SU-DHL-6 (cell line): ENCODE data around the gene PRKN.

Source experiments
- H2AFZ ChIP-seq: fragments of 200-600 bp; sonication (generic); 2 replicates; pipeline ENCODE4 v1.6.1; 2014; ENCODE audit warnings: low read depth, mild to moderate bottlenecking, moderate library complexity, mixed read lengths, antibody characterized with exemption, low read length; ENCODE audit not compliant: severe bottlenecking
- H3F3A ChIP-seq: fragments of 200-600 bp; shearing (Covaris generic); 2 replicates; pipeline ENCODE4 v1.6.0; 2016; ENCODE audit warnings: antibody characterized with exemption, mild to moderate bottlenecking; ENCODE audit not compliant: insufficient read depth
- H3K27ac ChIP-seq: fragments of 200-600 bp; sonication (generic); 2 replicates; pipeline ENCODE4 v1.5.1; 2016; ENCODE audit warnings: low read depth, mild to moderate bottlenecking, low read length, moderate library complexity, mixed read lengths
- H3K27me3 ChIP-seq: fragments of 200-600 bp; sonication (generic), shearing (Covaris generic); 2 replicates; pipeline ENCODE4 v1.6.0; 2014; ENCODE audit warnings: mild to moderate bottlenecking, low read length
- H3K36me3 ChIP-seq: fragments of 200-600 bp; sonication (generic); 2 replicates; pipeline ENCODE4 v1.6.1; 2014; ENCODE audit warnings: mild to moderate bottlenecking, low read length, mixed read lengths
- H3K4me2 ChIP-seq: fragments of 300-600, 200-600 bp; shearing (Covaris generic), sonication (generic); 2 replicates; pipeline ENCODE4 v1.6.0; 2014; ENCODE audit warnings: low read length, low read depth, mild to moderate bottlenecking; ENCODE audit not compliant: poor library complexity, severe bottlenecking
- H3K4me3 ChIP-seq: fragments of 200-600 bp; sonication (generic); 2 replicates; pipeline ENCODE4 v1.5.1; 2014; ENCODE audit warnings: antibody characterized with exemption, low read length, mild to moderate bottlenecking, mixed read lengths; ENCODE audit not compliant: insufficient read depth, poor library complexity, severe bottlenecking
- H3K79me2 ChIP-seq: fragments of 200-600 bp; sonication (generic); 2 replicates; pipeline ENCODE4 v1.6.1; 2014; ENCODE audit warnings: mild to moderate bottlenecking, low read length, moderate library complexity; ENCODE audit not compliant: insufficient read depth
- H3K9ac ChIP-seq: fragments of 200-600 bp; sonication (generic); 2 replicates; pipeline ENCODE4 v1.7.0; 2014; ENCODE audit warnings: mild to moderate bottlenecking, low read length
- H3K9me2 ChIP-seq: fragments of 200-600 bp; sonication (generic); replicated peaks from 2 replicates; pipeline ENCODE4 v1.6.1; 2014; ENCODE audit warnings: low read length; ENCODE audit not compliant: insufficient read depth
- H3K9me3 ChIP-seq: fragments of 200-600 bp; sonication (generic); 2 replicates; pipeline ENCODE4 v1.6.1; 2014; ENCODE audit warnings: low read length, mixed read lengths; ENCODE audit not compliant: insufficient read depth
- H4K20me1 ChIP-seq: fragments of 200-600 bp; sonication (generic); 2 replicates; pipeline ENCODE4 v1.6.1; 2014; ENCODE audit warnings: low read depth, mild to moderate bottlenecking, antibody characterized with exemption, low read length, moderate library complexity, mixed read lengths
- EZH2phosphoT487 ChIP-seq: fragments of 200-600 bp; sonication (generic), shearing (Covaris generic); conservative IDR thresholded peaks from 2 replicates; pipeline ENCODE4 v1.6.1; 2018; ENCODE audit warnings: mild to moderate bottlenecking, antibody characterized with exemption, low read length, moderate library complexity, mixed read lengths
- TF ChIP-seq, protein P1 (sequence below): fragments of 200-600 bp; sonication (generic); IDR thresholded peaks from one replicate; pipeline ENCODE4 v1.5.1; 2017; ENCODE audit warnings: antibody characterized with exemption, mild to moderate bottlenecking, low read length, moderate library complexity; ENCODE audit not compliant: insufficient read depth, poor library complexity, severe bottlenecking

The PRKN gene

DNA sequence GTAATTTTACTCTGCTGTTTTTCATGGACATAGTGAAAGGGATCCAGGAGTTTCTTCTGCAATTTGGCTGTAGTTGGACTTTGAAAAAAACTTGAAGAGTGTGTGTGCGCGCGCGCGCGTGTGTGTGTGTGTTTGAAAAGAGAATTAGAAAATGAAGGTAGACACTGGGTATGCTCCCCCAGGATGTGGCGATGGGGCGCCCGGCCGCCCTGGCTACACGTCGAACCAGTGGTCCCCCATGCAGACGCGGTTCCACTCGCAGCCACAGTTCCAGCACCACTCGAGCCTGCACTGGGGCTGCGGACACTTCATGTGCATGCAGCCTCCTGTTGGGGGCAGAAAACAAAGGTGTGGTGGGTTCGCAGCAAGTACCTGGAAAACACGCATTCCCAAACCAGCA is 1377.7 kb downstream of the PRKN start:
- Histone ChIP-seq H3K27ac (no peak overlapping the region), H2AFZ (no peak overlapping the region), H3K79me2 (no peaks in the 10 kb centered on the region), H4K20me1 (no peaks in the 10 kb centered on the region), H3F3A (no peaks in the 10 kb centered on the region), H3K4me2 (no peak overlapping the region), H3K9ac (no peak overlapping the region), H3K9me3 (no peaks in the 10 kb centered on the region), H3K9me2 (no peaks in the 10 kb centered on the region), H3K4me3 (no peak overlapping the region), H3K36me3 (no peaks in the 10 kb centered on the region), H3K27me3 (no peaks in the 10 kb centered on the region)
- TF ChIP-seq EZH2phosphoT487, result no peak
- TF ChIP-seq, protein P1, sequence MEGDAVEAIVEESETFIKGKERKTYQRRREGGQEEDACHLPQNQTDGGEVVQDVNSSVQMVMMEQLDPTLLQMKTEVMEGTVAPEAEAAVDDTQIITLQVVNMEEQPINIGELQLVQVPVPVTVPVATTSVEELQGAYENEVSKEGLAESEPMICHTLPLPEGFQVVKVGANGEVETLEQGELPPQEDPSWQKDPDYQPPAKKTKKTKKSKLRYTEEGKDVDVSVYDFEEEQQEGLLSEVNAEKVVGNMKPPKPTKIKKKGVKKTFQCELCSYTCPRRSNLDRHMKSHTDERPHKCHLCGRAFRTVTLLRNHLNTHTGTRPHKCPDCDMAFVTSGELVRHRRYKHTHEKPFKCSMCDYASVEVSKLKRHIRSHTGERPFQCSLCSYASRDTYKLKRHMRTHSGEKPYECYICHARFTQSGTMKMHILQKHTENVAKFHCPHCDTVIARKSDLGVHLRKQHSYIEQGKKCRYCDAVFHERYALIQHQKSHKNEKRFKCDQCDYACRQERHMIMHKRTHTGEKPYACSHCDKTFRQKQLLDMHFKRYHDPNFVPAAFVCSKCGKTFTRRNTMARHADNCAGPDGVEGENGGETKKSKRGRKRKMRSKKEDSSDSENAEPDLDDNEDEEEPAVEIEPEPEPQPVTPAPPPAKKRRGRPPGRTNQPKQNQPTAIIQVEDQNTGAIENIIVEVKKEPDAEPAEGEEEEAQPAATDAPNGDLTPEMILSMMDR, result no peak

- TF ChIP-seq EZH2phosphoT487, result no peak
- TF ChIP-seq, protein P1, result no peak
- Histone ChIP-seq H3K9me3 (no peaks in the 10 kb centered on the region), H4K20me1 (no peaks in the 10 kb centered on the region), H3K4me2 (no peak overlapping the region), H3K9me2 (no peaks in the 10 kb centered on the region), H3K4me3 (no peak overlapping the region), H3K36me3 (no peaks in the 10 kb centered on the region), H2AFZ (no peak overlapping the region), H3K27me3 (no peaks in the 10 kb centered on the region), H3K79me2 (no peaks in the 10 kb centered on the region), H3K9ac (no peak overlapping the region), H3F3A (no peaks in the 10 kb centered on the region), H3K27ac (no peak overlapping the region)
These were observed 1379.0 kb downstream of the PRKN start for GRCh38 chr6:161348628-161348994.

DNA sequence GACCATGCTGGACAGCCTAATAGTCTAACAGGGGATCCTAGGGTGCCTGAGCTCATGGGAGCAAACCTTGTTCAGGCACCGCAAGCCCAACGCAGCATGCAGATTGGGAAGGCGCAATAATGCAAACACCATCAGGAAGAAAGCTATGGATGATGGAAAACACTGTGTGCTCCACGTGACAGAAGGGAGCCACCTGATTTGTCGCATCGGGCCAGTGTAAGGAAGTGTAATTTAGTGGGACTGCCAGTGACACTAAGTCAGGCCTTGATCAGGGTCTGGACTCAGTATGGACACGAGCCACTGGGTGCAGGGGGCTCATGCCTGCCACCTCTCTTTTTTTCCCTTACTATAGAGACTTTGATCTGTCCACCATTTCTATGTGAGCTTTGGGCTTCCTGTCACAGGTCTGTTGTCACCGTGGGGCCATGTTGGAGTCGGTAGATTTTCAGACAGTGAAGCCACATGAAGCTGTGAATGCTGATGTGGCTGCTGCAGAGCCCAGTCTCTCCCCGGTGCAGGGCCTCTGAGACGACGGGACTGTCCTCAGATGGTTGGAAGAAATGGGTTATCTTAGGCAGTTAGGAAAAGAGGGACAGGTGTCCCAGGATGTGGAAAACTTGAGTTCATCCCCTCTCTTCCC is 1379.5 kb downstream of the PRKN start:
- TF ChIP-seq, protein P1, result no peak
- no peak for TF ChIP-seq EZH2phosphoT487

GRCh38 chr6:161347125-161347524 is 1380.4 kb downstream of the PRKN start:
- Histone ChIP-seq H3K27ac (no peak overlapping the region), H3K4me3 (no peak overlapping the region), H3K9me3 (no peaks in the 10 kb centered on the region), H3K36me3 (no peaks in the 10 kb centered on the region), H2AFZ (no peak overlapping the region), H3K9me2 (no peaks in the 10 kb centered on the region), H3K79me2 (no peaks in the 10 kb centered on the region), H3K9ac (no peak overlapping the region), H3K27me3 (no peaks in the 10 kb centered on the region), H3F3A (no peaks in the 10 kb centered on the region), H4K20me1 (no peaks in the 10 kb centered on the region), H3K4me2 (no peak overlapping the region)
- TF ChIP-seq, protein P1, result no peak
- no peak for TF ChIP-seq EZH2phosphoT487

More for the DNA sequence above, 1379.5 kb downstream of the PRKN start:
- Histone ChIP-seq H3K27ac (no peak overlapping the region), H3K9me3 (no peaks in the 10 kb centered on the region), H3K9me2 (no peaks in the 10 kb centered on the region), H3K27me3 (no peaks in the 10 kb centered on the region), H2AFZ (no peak overlapping the region), H3K4me3 (no peak overlapping the region), H3K36me3 (no peaks in the 10 kb centered on the region), H3K79me2 (no peaks in the 10 kb centered on the region), H3K9ac (no peak overlapping the region), H4K20me1 (no peaks in the 10 kb centered on the region), H3K4me2 (no peak overlapping the region), H3F3A (no peaks in the 10 kb centered on the region)
